NCI-H1105 treated with DMSO at 0.1 percent for 48 hours (cell line): ENCODE data around the gene IL32.

ENCODE experiments used
- DNase-seq: peaks from one replicate; lab custom pipeline; 2025; lab: John Stamatoyannopoulos, UW

The IL32 gene

GRCh38 chr16:3027983-3028715, 37.3 kb upstream of the IL32 start:
- DNase-seq = peak; percentile 64

GRCh38 chr16:3028716-3029319, 36.6 kb upstream of the IL32 start:
- DNase-seq = no peak

- peak; percentile 7 for DNase-seq
These were observed 35.8 kb upstream of the IL32 start for GRCh38 chr16:3029491-3030221.

- no peak for DNase-seq
These were observed 34.9 kb upstream of the IL32 start for GRCh38 chr16:3030222-3031212.

GRCh38 chr16:3032624-3033023, 32.8 kb upstream of the IL32 start:
- DNase-seq = no peak

GRCh38 chr16:3035289-3035971, 30.0 kb upstream of the IL32 start:
- no peak for DNase-seq

- DNase-seq = no peak
These were observed 29.3 kb upstream of the IL32 start for GRCh38 chr16:3035972-3036725.

- no peak for DNase-seq
These were observed 28.6 kb upstream of the IL32 start, which contains the start of gene BICDL2 for GRCh38 chr16:3036726-3037315. Gene BICDL2, minus strand, starts transcription at chr16:3036944. Its CDS starts 1,448 bp downstream, at chr16:3035496.

- peak; percentile 7 for DNase-seq
These were observed 27.2 kb upstream of the IL32 start for GRCh38 chr16:3038256-3038655.

- DNase-seq = no peak
These were observed 26.5 kb upstream of the IL32 start for GRCh38 chr16:3038896-3039295.

- DNase-seq = no peak
These were observed 23.1 kb upstream of the IL32 start for GRCh38 chr16:3042376-3042775.

GRCh38 chr16:3044708-3045107, 20.7 kb upstream of the IL32 start:
- DNase-seq = no peak

GRCh38 chr16:3045758-3046640, 19.4 kb upstream of the IL32 start, which contains the start of gene MMP25:
Gene MMP25, plus strand, starts transcription at chr16:3046561. Its CDS starts 357 bp downstream, at chr16:3046918.
- no peak for DNase-seq

- DNase-seq = no peak
These were observed 18.6 kb upstream of the IL32 start for GRCh38 chr16:3046641-3047386.

- DNase-seq = no peak
These were observed 18.1 kb upstream of the IL32 start for GRCh38 chr16:3047387-3047720.

GRCh38 chr16:3049921-3050481, 15.4 kb upstream of the IL32 start:
- no peak for DNase-seq

- DNase-seq = no peak
These were observed 15.0 kb upstream of the IL32 start for GRCh38 chr16:3050487-3050886.

- no peak for DNase-seq
These were observed 14.4 kb upstream of the IL32 start for GRCh38 chr16:3051009-3051408.
